ENCODE results near the gene DENND6B.

DNA sequence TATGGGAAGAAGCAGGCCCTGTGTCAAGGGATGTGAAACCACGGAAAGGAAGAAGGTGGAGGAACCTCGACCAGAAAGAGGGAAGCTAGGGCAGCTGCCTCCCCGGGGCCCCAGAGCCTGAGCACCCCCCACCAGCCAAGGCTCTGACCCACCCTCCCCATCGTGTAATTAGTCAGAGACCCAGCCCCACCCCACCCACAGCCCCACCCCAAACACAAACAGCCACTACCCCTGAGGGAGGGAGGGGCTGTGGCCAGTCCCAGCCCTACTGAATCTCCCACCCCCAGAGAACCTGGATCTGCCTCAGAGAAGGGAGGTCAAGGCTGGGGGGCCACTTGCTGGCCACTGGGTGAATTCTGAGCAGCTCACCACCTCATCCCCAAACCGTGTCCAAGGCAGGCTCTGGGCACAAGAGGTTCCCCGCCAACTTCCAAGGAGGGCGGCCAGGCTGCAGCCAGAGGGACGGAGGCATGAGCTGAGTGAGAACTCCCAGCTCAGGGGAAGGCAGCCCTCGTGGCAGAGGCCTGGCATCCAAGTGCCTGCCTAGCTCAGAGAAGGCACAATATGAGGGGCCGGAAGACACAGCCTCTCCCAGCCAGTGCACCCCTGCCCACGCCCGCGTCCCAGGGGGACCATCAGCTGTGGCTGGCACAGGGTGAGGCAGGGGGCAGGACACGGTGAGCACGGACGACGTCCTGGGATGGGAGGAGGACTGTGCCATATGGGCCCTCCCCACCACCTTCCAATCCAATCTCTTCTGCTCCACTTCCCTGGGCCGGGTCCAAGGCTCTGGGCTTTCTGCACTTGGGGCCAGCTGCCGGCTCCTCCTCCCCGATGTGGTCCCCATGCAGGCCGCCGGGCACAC is 22.1 kb downstream of the DENND6B start:
- TF ChIP-seq POLR2A (IDR thresholded peaks at IDR 0.05; ENCODE audit: insufficient read depth in 1 of 2, low read depth in 2 of 2, low read length in 2 of 2) (no peak), ESRRA (CRISPR knock-in tag; IDR thresholded peaks at IDR 0.05; ENCODE audit: low read depth) (no peak), EP300 (IDR thresholded peaks at IDR 0.05; ENCODE audit: low read depth in 2 of 2, low read length in 2 of 2) (no peak), EP300 (CRISPR knock-in tag; IDR thresholded peaks at IDR 0.05; ENCODE audit: borderline replicate concordance) (no peak), REXO4 (CRISPR knock-in tag; IDR thresholded peaks at IDR 0.05; ENCODE audit: borderline replicate concordance) (no peak), NCOA5 (CRISPR knock-in tag; IDR thresholded peaks at IDR 0.05) (no peak), ZNF232 (CRISPR knock-in tag; IDR thresholded peaks at IDR 0.05; ENCODE audit: borderline replicate concordance) (no peak), TMF1 (CRISPR knock-in tag; IDR thresholded peaks at IDR 0.05; ENCODE audit: low read depth) (no peak), NCOA1 (CRISPR knock-in tag; IDR thresholded peaks at IDR 0.05) (no peak)

All from HepG2 (cell line).